HG03354 (cell line): ENCODE results near the gene OBI1.

Source experiments
- ATAC-seq: cut with Tn5 transposase; IDR thresholded peaks from one replicate; pipeline ENCODE4 v1.9.1; 2021; ENCODE audit warnings: mild to moderate bottlenecking; ENCODE audit not compliant: unreplicated experiment, poor library complexity, severe bottlenecking

Gene OBI1

DNA sequence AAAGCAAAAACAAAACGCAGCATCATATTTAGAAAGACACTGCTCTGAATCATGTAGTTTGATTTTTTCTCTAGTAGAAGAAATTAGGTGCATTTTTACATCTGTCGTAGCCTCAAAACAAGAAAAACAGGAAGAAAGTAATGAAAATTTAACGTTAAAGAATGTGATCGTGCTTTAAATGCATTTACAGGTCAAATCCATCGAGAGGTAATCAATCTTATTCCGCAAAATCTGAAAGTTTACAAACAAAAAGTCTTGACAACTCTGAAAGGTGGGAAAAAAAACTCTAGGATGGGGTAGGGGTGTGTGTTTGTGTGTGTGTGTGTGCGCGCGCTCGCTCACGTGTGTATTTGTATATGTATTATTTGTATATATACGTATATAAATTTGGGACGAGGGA, 65.8 kb downstream of the OBI1 start:
- ATAC-seq = no peak

DNA sequence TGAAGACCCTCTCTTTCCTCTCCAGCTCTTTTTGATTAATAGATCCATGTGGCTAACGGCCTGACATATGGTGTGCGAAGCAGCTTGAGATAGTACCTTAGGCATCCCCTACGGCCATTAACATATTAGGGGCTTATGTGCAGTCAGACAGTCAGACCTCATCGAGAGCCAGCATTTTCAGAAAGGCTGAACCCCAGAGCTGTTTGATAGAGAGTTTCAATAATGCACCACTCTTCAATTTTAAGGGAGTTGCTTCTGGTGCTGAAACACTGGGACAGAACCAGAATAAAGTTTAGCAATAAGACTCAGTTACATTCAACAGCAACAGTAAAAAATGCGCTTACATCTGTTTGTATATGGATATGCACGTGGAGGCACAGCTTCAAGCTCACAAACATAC, 66.4 kb downstream of the OBI1 start:
- no peak for ATAC-seq

DNA sequence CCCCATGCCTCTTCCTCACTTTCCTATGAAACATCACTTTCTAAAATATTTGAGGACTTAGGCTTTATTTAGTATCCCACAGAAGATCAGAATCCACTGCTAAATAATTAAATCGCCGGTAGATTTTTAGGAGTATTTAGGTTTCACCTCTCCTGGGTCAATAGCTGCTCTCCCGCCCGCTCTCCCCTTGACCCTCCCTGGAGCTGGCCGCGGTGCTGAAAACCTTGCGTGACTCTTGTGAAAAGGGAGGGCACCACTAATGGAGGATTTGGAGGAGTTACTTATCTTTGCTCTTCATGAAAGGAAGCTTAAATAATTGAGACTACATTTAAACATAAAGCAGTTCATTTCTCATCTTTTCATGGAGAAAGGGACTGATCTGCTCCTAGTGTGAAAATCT, 69.7 kb downstream of the OBI1 start:
- no peak for ATAC-seq

DNA sequence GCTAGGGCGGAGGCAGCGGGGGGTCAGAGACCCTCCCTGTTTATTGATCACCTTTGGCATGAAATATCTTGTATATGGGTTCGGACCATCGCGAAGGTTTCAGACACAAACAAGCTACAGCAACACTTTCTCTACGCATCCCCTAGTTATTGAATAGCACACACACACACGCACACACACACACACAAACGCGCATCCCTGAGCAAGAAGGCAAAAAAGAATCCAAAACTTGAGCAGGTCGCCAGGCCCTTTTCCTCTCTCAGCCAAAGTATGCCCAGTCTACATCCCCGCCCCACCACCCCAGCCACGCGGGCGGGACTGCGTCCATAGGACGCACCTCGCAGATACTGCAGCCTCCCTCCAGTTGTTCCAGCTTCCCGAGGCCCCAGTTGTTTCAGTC, 71.6 kb downstream of the OBI1 start:
- no peak for ATAC-seq

DNA sequence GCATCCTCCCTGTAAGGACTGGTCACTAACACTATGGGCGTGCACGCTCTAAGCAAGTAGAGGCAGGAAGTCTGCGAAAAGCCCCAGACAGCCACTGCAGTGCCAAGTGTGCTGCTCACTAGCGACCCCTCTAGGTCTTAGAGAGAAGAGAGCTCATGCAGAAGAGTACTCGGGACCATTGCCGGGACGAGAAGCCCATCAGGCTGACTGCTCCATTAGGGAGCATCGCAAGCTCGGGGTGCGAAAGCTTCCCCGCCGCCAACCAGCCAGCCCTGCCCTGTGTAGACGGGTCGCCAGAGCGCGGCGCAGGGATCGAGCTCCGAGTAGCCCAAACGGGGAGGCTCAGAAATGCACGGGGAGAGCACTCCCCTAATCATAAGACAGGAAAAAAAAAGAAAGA, 72.2 kb downstream of the OBI1 start:
- ATAC-seq = peak; percentile 72

DNA sequence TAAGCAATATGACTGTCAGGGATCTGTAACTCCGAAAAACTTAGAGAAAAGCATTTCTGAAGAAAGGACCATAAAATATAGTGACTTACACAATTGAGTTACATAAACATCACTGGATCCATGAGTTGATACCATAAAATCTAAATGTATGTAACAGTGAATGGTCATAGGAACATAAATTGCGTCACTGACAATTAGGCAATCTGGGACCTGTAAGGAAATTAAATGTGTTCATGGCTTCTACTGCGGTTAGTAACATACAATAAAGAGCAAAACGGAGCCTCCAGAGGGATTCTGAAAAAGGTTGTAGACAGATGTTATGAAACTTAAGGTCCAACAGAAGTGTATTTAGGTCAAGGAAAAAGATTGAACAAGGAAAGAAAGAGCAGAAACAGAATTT, 82.7 kb downstream of the OBI1 start:
- no peak for ATAC-seq

DNA sequence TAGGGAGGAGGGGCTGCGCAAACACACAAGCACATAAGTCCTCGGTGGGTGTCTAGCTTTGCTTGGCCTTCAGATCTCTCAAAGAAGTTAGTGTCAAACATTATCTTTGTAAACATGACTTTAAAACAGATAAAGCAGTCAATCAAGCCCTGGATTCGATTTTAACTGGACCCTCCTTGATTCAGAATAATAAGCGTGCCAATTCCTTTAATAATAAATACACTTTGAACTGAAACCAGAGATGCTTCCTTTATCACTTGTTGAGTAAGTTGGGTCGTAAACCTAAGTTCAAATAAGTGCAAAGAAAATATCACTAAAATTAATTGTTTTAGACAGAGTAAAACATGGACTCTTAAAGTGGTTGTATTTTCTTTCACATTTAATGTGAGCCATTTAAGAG, 86.5 kb downstream of the OBI1 start:
- ATAC-seq = no peak

DNA sequence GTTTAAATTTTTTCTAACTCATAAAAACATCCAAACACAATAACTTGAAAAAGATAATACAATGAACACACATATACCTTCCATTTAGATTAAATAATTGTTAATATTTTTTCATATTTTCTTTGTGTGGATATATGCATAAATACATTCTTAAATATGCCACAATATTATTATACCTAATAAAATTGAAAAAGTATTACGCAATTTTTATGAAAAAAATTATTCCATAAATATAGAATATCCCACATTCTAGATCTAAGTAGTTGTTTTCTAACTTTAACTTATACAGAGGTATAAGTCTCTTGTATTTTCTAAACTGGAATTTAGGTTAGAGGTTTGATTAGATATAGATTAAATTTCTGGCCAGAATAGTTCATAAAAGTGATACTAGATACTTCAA, 89.9 kb downstream of the OBI1 start:
- no peak for ATAC-seq

DNA sequence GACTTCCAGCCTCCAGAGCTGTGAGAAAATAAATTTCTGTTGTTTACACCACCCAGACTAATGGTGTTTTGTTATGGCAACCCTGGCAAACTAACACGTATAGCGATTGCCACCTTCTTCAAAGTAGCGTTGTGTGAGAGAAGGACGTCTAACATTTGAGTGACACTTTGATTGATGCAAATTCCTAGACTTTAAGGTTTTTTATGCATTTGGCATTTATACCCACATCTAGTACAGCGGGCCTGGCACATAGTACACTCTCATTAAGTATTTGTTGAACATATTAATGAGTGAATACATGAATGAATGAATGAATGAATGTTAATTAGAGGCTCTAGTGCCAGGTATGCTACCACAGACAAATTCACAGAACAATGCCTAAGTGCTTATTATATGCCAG, 92.3 kb downstream of the OBI1 start:
- no peak for ATAC-seq
